LNCAP (cell line): ENCODE data around the gene HOXD1.

ENCODE experiments used
- TF ChIP-seq, protein P1 (sequence below): fragments of 450-650 bp; IDR thresholded peaks from 2 replicates; pipeline ENCODE4 v1.5.1; 2017; ENCODE audit warnings: mild to moderate bottlenecking

The HOXD1 gene

DNA sequence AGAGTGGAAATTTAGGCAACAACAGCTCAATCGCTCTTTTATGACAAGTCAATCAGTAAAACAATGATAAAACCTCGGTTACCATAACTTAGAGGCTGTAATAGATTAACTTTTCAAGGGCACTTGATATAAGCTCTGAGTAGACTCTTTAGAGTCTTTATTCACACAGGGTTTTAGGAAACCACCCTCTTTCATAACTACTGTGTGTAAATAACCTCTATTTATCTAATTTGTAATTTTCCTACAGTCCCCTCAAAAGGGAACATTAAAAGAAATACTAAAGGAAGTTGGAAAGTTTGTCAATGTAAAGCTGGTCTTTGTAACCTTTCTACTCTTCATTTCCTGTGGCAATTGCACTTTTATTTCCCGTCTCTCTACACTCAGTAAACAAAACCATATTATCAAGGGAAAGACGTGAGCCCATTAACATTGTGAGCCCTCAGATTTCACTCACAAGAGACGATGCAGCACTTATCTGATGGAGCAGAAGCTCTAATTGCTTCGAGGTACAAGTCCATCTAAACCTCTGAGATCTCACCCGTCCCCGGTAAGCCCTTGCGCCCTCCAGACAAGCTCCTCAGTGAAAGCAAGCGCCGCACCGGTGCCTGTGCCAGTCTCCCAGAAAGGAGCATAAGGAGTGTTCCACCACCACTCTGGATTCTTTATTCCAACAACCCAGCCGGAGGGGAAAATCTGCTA is 1.1 kb upstream of the HOXD1 start:
- TF ChIP-seq, protein P1, sequence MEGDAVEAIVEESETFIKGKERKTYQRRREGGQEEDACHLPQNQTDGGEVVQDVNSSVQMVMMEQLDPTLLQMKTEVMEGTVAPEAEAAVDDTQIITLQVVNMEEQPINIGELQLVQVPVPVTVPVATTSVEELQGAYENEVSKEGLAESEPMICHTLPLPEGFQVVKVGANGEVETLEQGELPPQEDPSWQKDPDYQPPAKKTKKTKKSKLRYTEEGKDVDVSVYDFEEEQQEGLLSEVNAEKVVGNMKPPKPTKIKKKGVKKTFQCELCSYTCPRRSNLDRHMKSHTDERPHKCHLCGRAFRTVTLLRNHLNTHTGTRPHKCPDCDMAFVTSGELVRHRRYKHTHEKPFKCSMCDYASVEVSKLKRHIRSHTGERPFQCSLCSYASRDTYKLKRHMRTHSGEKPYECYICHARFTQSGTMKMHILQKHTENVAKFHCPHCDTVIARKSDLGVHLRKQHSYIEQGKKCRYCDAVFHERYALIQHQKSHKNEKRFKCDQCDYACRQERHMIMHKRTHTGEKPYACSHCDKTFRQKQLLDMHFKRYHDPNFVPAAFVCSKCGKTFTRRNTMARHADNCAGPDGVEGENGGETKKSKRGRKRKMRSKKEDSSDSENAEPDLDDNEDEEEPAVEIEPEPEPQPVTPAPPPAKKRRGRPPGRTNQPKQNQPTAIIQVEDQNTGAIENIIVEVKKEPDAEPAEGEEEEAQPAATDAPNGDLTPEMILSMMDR = no peak

- TF ChIP-seq, protein P1 = no peak
Measured at GRCh38 chr2:176188774-176189680, 559 bp downstream of the HOXD1 start.

GRCh38 chr2:176189681-176190641 is 1.5 kb downstream of the HOXD1 start:
- TF ChIP-seq, protein P1 = no peak

- TF ChIP-seq, protein P1 = no peak
Measured at GRCh38 chr2:176192351-176192750, 3.9 kb downstream of the HOXD1 start.

DNA sequence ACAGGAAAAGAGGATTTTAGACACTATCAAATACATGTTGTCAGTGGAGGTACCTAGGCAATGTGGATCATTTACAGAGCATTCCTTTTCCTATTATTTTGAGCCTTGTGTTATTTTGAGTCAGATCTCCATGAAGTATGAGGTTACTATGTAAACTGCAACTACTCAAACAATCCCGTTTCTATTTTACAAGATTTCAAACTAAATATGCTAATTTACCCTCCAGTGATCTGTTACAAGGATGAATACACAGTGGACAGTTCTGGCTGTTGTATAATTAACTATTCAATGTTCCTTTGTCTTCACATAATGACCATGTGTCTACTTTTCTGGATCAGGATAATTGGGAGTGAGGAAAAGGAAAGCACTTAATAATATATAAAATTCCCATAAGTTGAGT is 4.6 kb downstream of the HOXD1 start:
- TF ChIP-seq, protein P1 = no peak

- TF ChIP-seq, protein P1 = no peak
Measured at GRCh38 chr2:176199902-176200301, 11.4 kb downstream of the HOXD1 start.

DNA sequence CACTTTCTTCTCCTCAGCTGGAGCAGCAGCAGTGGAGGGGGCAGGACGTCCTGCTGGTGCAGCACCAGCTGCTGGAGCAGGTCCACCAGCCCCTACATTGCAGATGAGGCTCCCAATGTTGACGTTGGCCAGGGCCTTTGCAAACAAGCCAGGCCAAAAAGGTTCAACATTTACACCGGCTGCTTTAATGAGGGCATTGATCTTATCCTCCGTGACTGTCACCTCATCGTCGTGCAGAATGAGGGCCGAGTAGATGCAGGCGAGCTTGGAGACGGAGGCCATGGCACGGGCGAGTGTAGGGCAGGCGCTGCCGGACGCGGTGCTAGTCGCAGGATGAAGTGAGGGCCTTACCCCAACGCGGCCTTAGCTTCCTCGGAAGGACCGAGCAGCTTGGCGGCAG is 12.5 kb downstream of the HOXD1 start:
- TF ChIP-seq, protein P1 = no peak
